ENCODE results near the gene TPCN1. TPM values are rescaled to one million over a fixed set of nuclear protein-coding genes. Genes with fewer than 3 reads are reported as not detected.

The TPCN1 gene
- total RNA-seq (2021; fragmentation: NEBNext Ultra II Directional; extraction: Animal tissue kit (Norgen Biotek cat#: 25700)): 18.1 and 21.4 TPM in 2 replicates
- 14.9 and 22.7 TPM in 2 replicates for polyA plus RNA-seq (2011; rRNA removed)
- 13.7 TPM for polyA plus RNA-seq (2011; cell fraction: cytosol; rRNA removed)
- polyA plus RNA-seq (2011; cell fraction: nucleus; rRNA removed): 83.7 TPM
- polyA plus RNA-seq (2012, experiment 1 of 2): 13.6 to 25.4 TPM (median 22.3 TPM) in 4 replicates
- 9.8 TPM for polyA plus RNA-seq (2012, experiment 2 of 2)
- 16.1 TPM for polyA plus RNA-seq (2013, experiment 1 of 2)
- 15.3 TPM for polyA plus RNA-seq (2013, experiment 2 of 2)
- 18.5 and 20.8 TPM in 2 replicates for polyA minus RNA-seq (2011; rRNA and poly(A)+ RNA removed)
- 15.6 TPM for polyA minus RNA-seq (2011; cell fraction: cytosol; rRNA and poly(A)+ RNA removed)
- polyA minus RNA-seq (2011; cell fraction: nucleus; rRNA and poly(A)+ RNA removed): 40.6 TPM
- long read RNA-seq, experiment 1, partial matches to known transcripts: 3 of 14 reads
- long read RNA-seq, experiment 1, other reads (novel, unspliced or antisense): 11 of 14 reads
- long read RNA-seq, experiment 2, partial matches to known transcripts: 1 of 1 reads
- long read RNA-seq, experiment 2, other reads (novel, unspliced or antisense): 0 of 1 reads

- ChIA-PET POLR2A (ENCODE audit: partially characterized antibody) (interaction anchor here (0.6 to 5.3 kb wide), 25 partner anchors 9 to 745 kb away, joined by 3 to 32 read pairs (median 3); partner anchors contain the start of genes DDX54 and RITA1), CTCF (ENCODE audit: partially characterized antibody) (interaction anchor here (0.6 to 2.8 kb wide), 9 partner anchors 9 to 50 kb away, joined by 3 to 8 read pairs (median 3); no protein-coding TSS in a partner anchor)
- peaks cover 0 to 10% (median 6%) of the 10 kb centered on the region in 4 experiments; a peak in 4 of 7 replicates for H3K4me1 ChIP-seq (replicated peaks in 1 of 4; ENCODE audit: control insufficient read depth in 3 of 4, insufficient read depth in 4 of 4, low read length in 3 of 4)
- FAIRE-seq (no peak), DNase-seq (ENCODE audit: low read depth in 1 of 2, low spot score in 2 of 2) (peak; percentile 98 to 100)
- H4K8ac ChIP-seq (ENCODE audit: extremely low read depth, insufficient read depth, low read length): peak within 1 kb of the TSS; percentile 69; the same call in 1 of the 2 replicates
- H3K9me3 ChIP-seq (ENCODE audit: insufficient read depth in 2 of 2, low read depth in 1 of 2, low read length in 1 of 2): no peaks in the 10 kb centered on the region
- H2BK120ac ChIP-seq (replicated peaks; ENCODE audit: low read depth, low read length): no peak within 1 kb of the TSS
- H3K79me2 ChIP-seq (ENCODE audit: control insufficient read depth in 1 of 2, insufficient read depth in 2 of 2, low read length in 2 of 2): peaks cover 0 to 7% of the 10 kb centered on the region in 2 experiments; a peak in 1 of 4 replicates
- peak within 1 kb of the TSS; percentile 67 for H3K27ac ChIP-seq (ENCODE audit: low read depth, low read length)
- peak within 1 kb of the TSS; percentile 60 for H3K18ac ChIP-seq (ENCODE audit: extremely low read depth, low read length)
- H3K23ac ChIP-seq (ENCODE audit: insufficient read length): no peak within 1 kb of the TSS
- H2BK15ac ChIP-seq (ENCODE audit: low read length): no peak within 1 kb of the TSS
- WGBS, 2 experiments (ENCODE audit: extremely low coverage in 1 of 2, insufficient coverage in 1 of 2, insufficient read length in 1 of 2, insufficient replicate concordance in 2 of 2, low coverage in 1 of 2, low lambda C conversion rate in 2 of 2, missing lambda C conversion rate in 1 of 2): 1% methylated on average over 42 of the region's 68 CpGs; no CpG with 5 or more reads in 1 of the 2 experiments
- no peak within 1 kb of the TSS for H3K14ac ChIP-seq (ENCODE audit: insufficient read length)
- H2BK20ac ChIP-seq (ENCODE audit: low read length): no peak within 1 kb of the TSS
- no peaks in the 10 kb centered on the region for H3K36me3 ChIP-seq (ENCODE audit: control insufficient read depth in 2 of 4, insufficient read depth in 4 of 4, low read length in 3 of 4)
- no peak within 1 kb of the TSS for H3K4ac ChIP-seq (replicated peaks; ENCODE audit: insufficient read length, low read depth, low read length)
- peak within 1 kb of the TSS; percentile 81 for H4K91ac ChIP-seq (replicated peaks; ENCODE audit: insufficient read length, low read length)
- peak within 1 kb of the TSS; percentile 86 to 88 for H3K4me2 ChIP-seq (ENCODE audit: insufficient read depth in 1 of 2, low read depth in 2 of 2, low read length in 2 of 2)
- peak within 1 kb of the TSS; percentile 73 to 84 (median 74) for H3K4me3 ChIP-seq (ENCODE audit: extremely low read depth in 1 of 4, insufficient read depth in 2 of 4, low read depth in 3 of 4, low read length in 4 of 4)
- H4K20me1 ChIP-seq (replicated peaks in 1 of 2; ENCODE audit: control insufficient read depth in 1 of 2, insufficient read depth in 2 of 2, low read length in 2 of 2): peaks cover 0 to 4% of the 10 kb centered on the region in 2 experiments
- no peaks in the 10 kb centered on the region for H3K79me1 ChIP-seq (ENCODE audit: low read depth, low read length)
- H2AK5ac ChIP-seq (ENCODE audit: low read depth, low read length): no peak within 1 kb of the TSS
- peaks cover 8% of the 10 kb centered on the region for H3K23me2 ChIP-seq (ENCODE audit: low read depth, low read length)
- H2BK5ac ChIP-seq (ENCODE audit: low read depth, low read length): no peak within 1 kb of the TSS
- peak within 1 kb of the TSS; percentile 47; the same call in 1 of the 2 replicates for H2AFZ ChIP-seq (ENCODE audit: low read length)
- H2BK12ac ChIP-seq (ENCODE audit: low read depth, low read length): peak within 1 kb of the TSS; percentile 75
- H4K5ac ChIP-seq (ENCODE audit: insufficient read length, low read depth, low read length): no peak within 1 kb of the TSS
- peak within 1 kb of the TSS; percentile 46 for H3K56ac ChIP-seq (replicated peaks; ENCODE audit: insufficient read length, low read depth, low read length)
- peak within 1 kb of the TSS; percentile 71 to 89 (median 78) for H3K9ac ChIP-seq (replicated peaks in 1 of 4; ENCODE audit: extremely low read depth in 1 of 4, low read depth in 3 of 4, low read length in 3 of 4)
- no peaks in the 10 kb centered on the region for H3K27me3 ChIP-seq (replicated peaks in 1 of 4; ENCODE audit: control insufficient read depth in 3 of 4, extremely low read depth in 1 of 4, insufficient read depth in 3 of 4, low read length in 3 of 4)
- no peak for TF ChIP-seq CHD1 (IDR thresholded peaks at IDR 0.05; ENCODE audit: low read depth, low read length)
- TF ChIP-seq TAF1 (IDR thresholded peaks at IDR 0.05; ENCODE audit: low read depth, low read length): peak; percentile 98
- no peak for TF ChIP-seq SUZ12 (IDR thresholded peaks at IDR 0.05; ENCODE audit: low read length)
- TF ChIP-seq MAX (IDR thresholded peaks at IDR 0.05): peak; percentile 52; the same call in 1 of the 2 replicates
- peak; percentile 88 for TF ChIP-seq PHF8 (conservative IDR thresholded peaks at IDR 0.05; ENCODE audit: low read depth, low read length)
- no peak for TF ChIP-seq BACH1 (IDR thresholded peaks at IDR 0.05; ENCODE audit: low read length)
- peak in 1 of 2 experiments; percentile 57; a peak in 2 of 4 replicates for TF ChIP-seq SIN3A (conservative IDR thresholded peaks at IDR 0.05 in 1 of 2, IDR thresholded peaks at IDR 0.05 in 1 of 2; ENCODE audit: low read depth in 1 of 2, low read length in 2 of 2)
- TF ChIP-seq EZH2 (IDR thresholded peaks at IDR 0.05; ENCODE audit: low read depth, low read length, severe bottlenecking): no peak
Measured at GRCh38 chr12:113221181-113221996, at the start of gene TPCN1. TPCN1 (plus strand) TSS chr12:113221464; CDS start chr12:113226853, 5,389 bp downstream.

Measured in H1 (cell line).